Effector memory CD4-positive, alpha-beta T cell (primary cell): Measurements from ENCODE around the gene TMEM248.

Source experiments
- DNase-seq, 3 donors: peaks; one replicate each; pipeline ENCODE4 v3.0.0-alpha.2; 2020
- H3K27ac ChIP-seq: 2 replicates; pipeline ENCODE4 v1.7.0; 2013; ENCODE audit warnings: mild to moderate bottlenecking, low read length, moderate library complexity; ENCODE audit not compliant: insufficient read depth, poor library complexity, severe bottlenecking
- H3K27me3 ChIP-seq: replicated peaks from 2 replicates; pipeline ENCODE4 v1.7.0; 2013; ENCODE audit warnings: mild to moderate bottlenecking, low read length; ENCODE audit not compliant: insufficient read depth, control insufficient read depth, poor library complexity, severe bottlenecking
- H3K36me3 ChIP-seq: 2 replicates; pipeline ENCODE4 v1.7.0; 2013; ENCODE audit warnings: mild to moderate bottlenecking, low read length, moderate library complexity; ENCODE audit not compliant: control insufficient read depth, insufficient read depth
- H3K4me1 ChIP-seq: 2 replicates; pipeline ENCODE4 v1.7.0; 2013; ENCODE audit warnings: low read length, mild to moderate bottlenecking; ENCODE audit not compliant: control insufficient read depth, insufficient read depth, poor library complexity, severe bottlenecking
- H3K4me3 ChIP-seq: 2 replicates; pipeline ENCODE4 v1.7.0; 2013; ENCODE audit warnings: low read length, low read depth, mild to moderate bottlenecking; ENCODE audit not compliant: insufficient read depth, poor library complexity, severe bottlenecking
- H3K9me3 ChIP-seq: 2 replicates; pipeline ENCODE4 v1.7.0; 2013; ENCODE audit warnings: mild to moderate bottlenecking, low read length, moderate library complexity; ENCODE audit not compliant: control insufficient read depth

TMEM248 gene

GRCh38 chr7:66939325-66939724 lies 18.3 kb downstream of the TMEM248 start:
- Histone ChIP-seq H3K27ac (no peak overlapping the region), H3K9me3 (no peaks in the 10 kb centered on the region), H3K27me3 (no peaks in the 10 kb centered on the region), H3K4me1 (no peaks in the 10 kb centered on the region), H3K36me3 (peaks cover 23% of the 10 kb centered on the region), H3K4me3 (no peak overlapping the region)
- no peak for DNase-seq

GRCh38 chr7:66946545-66946944 lies 25.5 kb downstream of the TMEM248 start:
- Histone ChIP-seq H3K4me1 (no peaks in the 10 kb centered on the region), H3K27ac (no peak overlapping the region), H3K9me3 (no peaks in the 10 kb centered on the region), H3K4me3 (no peak overlapping the region), H3K36me3 (peaks cover 66% of the 10 kb centered on the region), H3K27me3 (no peaks in the 10 kb centered on the region)
- no peak for DNase-seq

DNA sequence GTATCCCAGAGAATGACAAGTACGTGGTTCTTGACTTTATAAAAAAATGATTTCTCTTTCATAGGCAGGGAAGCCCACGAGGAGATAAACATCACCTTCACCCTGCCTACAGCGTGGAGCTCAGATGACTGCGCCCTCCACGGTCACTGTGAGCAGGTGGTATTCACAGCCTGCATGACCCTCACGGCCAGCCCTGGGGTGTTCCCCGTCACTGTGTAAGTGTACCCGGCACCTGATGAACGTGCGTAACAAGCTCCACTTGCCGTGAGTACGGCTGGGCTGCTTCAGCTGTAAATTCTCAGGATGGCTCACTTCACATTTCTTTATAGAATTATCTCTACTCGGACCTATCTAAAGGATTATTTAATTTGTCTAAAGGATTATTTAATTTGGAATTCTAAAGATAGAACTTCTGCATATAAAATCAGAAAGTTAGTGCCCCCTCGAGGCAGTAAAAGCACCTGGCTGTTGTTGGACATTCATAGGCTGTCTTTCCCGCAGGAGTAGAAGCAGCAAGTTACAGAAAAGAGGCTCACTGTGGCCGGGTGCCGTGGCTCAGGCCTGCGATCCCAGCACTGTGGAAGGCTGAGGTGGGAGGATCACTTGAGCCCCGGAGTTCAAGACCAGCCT lies 27.6 kb downstream of the TMEM248 start:
- no peaks in the 10 kb centered on the region for H3K27me3 ChIP-seq
- H3K4me1 ChIP-seq, result no peaks in the 10 kb centered on the region
- no peak overlapping the region for H3K4me3 ChIP-seq
- H3K36me3 ChIP-seq, result peaks cover 64% of the 10 kb centered on the region
- H3K9me3 ChIP-seq, result no peaks in the 10 kb centered on the region
- no peak for DNase-seq
- no peak overlapping the region for H3K27ac ChIP-seq

- Histone ChIP-seq H3K27ac (no peak overlapping the region), H3K4me1 (no peaks in the 10 kb centered on the region), H3K4me3 (no peak overlapping the region), H3K27me3 (no peaks in the 10 kb centered on the region), H3K9me3 (no peaks in the 10 kb centered on the region), H3K36me3 (peaks cover 66% of the 10 kb centered on the region)
- DNase-seq, result no peak
Observed at GRCh38 chr7:66950311-66950710, 29.3 kb downstream of the TMEM248 start.

DNA sequence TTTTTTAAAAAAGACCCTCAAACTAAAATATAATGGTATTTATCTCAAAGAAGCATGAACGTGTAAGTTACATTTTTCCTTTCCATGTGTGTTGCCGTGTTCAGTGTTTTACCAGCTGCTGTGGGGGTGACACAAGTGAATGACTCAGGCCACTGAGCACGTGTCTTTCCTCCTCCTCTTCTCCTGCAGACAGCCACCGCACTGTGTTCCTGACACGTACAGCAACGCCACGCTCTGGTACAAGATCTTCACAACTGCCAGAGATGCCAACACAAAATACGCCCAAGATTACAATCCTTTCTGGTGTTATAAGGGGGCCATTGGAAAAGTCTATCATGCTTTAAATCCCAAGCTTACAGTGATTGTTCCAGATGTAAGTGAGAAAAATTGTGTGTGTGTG lies 29.7 kb downstream of the TMEM248 start:
- Histone ChIP-seq H3K4me3 (no peak overlapping the region), H3K9me3 (no peaks in the 10 kb centered on the region), H3K36me3 (peaks cover 67% of the 10 kb centered on the region), H3K27ac (no peak overlapping the region), H3K27me3 (no peaks in the 10 kb centered on the region), H3K4me1 (no peaks in the 10 kb centered on the region)
- no peak for DNase-seq

GRCh38 chr7:66952343-66953043 lies 31.5 kb downstream of the TMEM248 start:
- Histone ChIP-seq H3K36me3 (peaks cover 72% of the 10 kb centered on the region), H3K4me3 (no peak overlapping the region)

GRCh38 chr7:66953044-66953427 lies 32.0 kb downstream of the TMEM248 start:
- Histone ChIP-seq H3K4me3 (no peak overlapping the region), H3K36me3 (peaks cover 71% of the 10 kb centered on the region), H3K27ac (no peak overlapping the region), H3K9me3 (no peaks in the 10 kb centered on the region), H3K4me1 (no peaks in the 10 kb centered on the region), H3K27me3 (no peaks in the 10 kb centered on the region)
- no peak for DNase-seq

More at GRCh38 chr7:66952343-66953043, 31.5 kb downstream of the TMEM248 start:
- H3K27ac ChIP-seq, result no peak overlapping the region
- DNase-seq, result no peak
- no peaks in the 10 kb centered on the region for H3K4me1 ChIP-seq
- H3K9me3 ChIP-seq, result no peaks in the 10 kb centered on the region
- H3K27me3 ChIP-seq, result no peaks in the 10 kb centered on the region

GRCh38 chr7:66957595-66958290 lies 36.7 kb downstream of the TMEM248 start:
- H3K4me3 ChIP-seq, result no peak overlapping the region
- H3K27me3 ChIP-seq, result no peaks in the 10 kb centered on the region
- H3K27ac ChIP-seq, result no peak overlapping the region
- H3K4me1 ChIP-seq, result no peaks in the 10 kb centered on the region
- DNase-seq, result no peak
- no peaks in the 10 kb centered on the region for H3K9me3 ChIP-seq
- H3K36me3 ChIP-seq, result peaks cover 43% of the 10 kb centered on the region

DNA sequence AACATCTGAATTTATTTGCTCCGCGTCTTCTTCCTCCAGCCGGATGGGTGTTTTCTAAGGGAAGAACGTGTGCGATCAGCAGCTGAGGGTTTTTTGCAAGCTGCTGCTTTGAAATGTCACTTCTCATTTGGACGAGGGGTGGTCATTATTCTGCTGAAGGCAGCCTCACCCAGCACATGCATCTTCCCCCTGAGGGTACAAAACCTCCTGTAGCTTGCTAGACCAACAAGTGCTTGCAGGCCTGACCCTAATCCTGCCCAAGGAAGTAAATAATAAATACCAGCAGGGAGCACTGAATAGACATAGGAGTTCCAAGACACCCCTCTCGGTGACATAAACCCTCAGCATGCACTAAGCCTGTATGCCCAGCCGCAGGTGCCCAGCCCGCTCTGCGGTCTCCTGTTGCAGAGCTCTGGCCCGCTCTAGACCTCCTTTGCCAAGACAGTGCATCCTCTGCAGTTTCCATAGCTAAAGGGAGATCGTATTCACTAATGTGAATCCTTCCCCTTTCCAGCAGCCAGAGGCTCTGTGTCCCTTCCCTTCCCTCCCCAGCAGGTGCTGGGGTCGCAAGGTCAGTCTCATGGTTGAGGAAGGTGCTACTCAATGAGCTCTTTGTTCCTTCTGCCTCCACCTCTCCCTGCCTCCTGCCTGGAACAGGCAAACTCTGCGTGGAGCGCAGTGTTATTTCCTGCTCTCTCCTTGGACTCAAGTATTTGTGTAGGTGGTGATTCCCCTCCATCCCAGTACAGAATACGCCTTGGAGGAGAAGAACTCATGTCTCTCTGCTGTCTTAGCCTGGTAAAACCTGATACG lies 37.7 kb downstream of the TMEM248 start:
- Histone ChIP-seq H3K27me3 (no peaks in the 10 kb centered on the region), H3K27ac (no peak overlapping the region), H3K9me3 (no peaks in the 10 kb centered on the region), H3K36me3 (peaks cover 36% of the 10 kb centered on the region), H3K4me3 (no peak overlapping the region), H3K4me1 (no peaks in the 10 kb centered on the region)
- DNase-seq, result no peak
